ENCODE measurements around the gene CTIF.

The CTIF gene

GRCh38 chr18:48605408-48605845 is 66.6 kb downstream of the CTIF start:
- peak in 1 of 2 experiments; percentile 38 for DNase-seq

DNA sequence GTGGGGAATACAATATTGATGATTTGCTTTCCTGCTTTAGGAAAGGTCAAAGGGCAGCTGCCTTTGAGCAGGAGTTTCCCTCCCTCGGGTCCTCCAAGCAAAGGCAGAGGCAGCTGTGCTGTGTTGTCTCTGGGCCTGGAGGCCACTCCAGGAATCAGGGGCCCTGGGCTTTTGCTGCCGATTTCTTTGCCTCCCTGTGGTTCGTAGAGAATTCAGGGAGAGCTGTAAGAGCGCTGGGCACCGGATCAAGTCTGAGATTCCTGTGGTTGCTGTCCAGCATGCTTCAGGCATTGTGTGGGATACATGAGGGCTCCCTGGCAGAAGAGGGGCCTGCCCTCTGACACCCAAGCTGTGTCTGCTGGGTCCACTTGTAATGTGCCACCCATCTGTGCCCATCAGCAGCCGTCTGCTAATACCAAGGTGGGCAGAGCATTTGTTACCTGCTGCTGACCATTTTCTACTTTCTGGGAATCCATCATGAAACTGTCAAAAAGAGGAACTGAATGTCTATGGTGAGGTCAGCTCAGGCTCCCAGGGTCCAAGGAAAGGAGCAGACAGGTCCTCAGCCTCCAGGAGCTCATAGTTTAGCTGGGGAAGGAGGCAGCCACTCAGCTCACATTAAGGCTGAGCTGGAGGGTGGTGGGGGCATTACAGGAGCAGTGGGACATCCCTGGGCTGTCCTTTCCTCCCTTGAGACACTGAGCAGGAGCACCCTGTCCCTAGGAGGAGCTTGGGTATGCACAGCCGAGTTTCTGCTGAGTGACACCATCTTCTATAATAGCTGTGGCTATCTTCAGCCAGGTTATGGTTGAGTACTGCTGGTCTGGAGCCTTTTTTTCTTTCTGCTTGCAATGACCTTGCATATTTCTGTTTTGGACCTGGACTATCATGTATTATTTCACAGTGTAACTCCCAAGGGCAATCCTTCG is 68.5 kb downstream of the CTIF start:
- no peak for DNase-seq

GRCh38 chr18:48608581-48608980 is 69.8 kb downstream of the CTIF start:
- no peak for DNase-seq

GRCh38 chr18:48609114-48609513 is 70.3 kb downstream of the CTIF start:
- DNase-seq: no peak

DNA sequence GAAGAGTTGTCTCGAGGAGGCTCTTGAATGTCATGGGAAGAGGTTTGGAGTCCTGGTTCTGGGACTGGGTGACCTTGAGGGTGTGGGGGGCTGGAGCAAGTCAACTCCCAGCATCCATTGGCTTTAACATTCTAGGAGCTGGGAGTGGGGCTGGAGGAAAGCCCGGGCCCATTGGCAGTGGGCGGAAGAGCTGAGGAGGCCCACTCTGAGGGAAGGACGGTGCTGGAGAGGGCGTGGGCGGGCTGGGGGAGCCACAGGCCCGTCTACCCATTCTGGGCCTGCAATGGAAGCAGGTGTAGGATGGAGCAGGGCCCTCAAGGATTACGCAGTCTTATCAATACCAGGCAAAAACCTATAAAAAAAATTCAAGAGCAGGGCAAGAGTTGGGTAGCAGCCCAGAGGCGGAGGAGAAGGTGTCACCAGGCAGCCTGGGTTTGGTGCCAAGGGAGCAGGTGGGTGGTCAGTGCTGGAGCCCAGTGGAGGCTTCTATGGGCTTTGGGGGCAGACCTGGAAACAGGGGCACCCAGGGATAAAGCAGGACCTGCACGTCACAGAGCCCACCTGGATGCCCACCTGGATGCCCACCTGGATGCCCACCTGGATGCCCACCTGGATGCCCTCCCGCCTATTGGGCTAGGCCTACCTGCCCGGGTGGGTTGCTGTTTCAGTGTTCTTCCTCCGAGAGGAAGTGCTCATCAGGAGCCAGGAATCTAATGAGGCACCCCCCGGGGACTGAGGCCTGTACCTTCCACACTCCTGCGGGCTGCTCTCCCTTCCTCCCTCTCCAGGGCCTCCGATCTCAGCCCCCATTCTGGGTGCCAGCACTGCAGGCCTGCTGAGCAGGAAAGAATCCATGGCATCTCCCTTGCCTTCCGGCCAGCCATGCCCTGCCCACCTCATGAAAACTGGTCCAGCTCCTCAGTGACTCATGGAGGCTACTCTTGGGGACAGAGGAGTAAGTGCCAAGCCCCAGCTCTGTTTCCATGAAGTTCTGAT is 71.3 kb downstream of the CTIF start:
- no peak for DNase-seq

GRCh38 chr18:48611203-48611602 is 72.4 kb downstream of the CTIF start:
- DNase-seq: no peak

DNA sequence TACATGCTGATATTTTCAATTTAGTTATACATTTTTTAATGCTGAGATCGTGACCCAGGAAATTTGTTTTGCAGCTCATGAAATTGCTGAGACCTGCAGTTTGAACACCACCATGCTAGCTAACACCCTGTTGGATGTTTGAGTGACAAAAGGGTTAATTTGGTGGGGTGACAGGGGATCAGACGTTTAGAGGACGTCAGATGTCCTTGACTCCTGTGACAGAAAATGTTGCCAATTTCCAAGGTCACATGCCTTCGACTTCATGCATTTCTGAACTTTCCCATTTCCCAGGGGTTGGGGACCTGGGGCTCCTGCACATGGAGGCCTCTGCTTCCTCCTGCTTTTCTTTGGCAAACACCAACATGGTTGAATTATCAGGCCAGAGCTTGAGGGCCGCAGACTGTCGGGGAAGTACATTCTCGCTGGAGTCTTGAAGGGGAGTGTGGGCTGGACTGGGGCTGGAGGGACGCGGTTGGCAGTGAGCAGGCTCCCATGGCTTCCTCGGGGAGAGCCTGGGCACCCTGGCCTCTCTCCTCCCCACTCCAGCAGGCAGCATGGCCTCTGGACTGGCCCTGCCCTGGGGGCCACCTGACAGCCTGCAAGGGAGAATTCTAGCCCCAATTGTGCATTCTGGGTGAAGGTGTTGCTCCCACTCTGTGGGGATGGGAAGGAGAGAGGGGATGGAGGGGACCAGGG is 73.1 kb downstream of the CTIF start:
- no peak for DNase-seq

DNA sequence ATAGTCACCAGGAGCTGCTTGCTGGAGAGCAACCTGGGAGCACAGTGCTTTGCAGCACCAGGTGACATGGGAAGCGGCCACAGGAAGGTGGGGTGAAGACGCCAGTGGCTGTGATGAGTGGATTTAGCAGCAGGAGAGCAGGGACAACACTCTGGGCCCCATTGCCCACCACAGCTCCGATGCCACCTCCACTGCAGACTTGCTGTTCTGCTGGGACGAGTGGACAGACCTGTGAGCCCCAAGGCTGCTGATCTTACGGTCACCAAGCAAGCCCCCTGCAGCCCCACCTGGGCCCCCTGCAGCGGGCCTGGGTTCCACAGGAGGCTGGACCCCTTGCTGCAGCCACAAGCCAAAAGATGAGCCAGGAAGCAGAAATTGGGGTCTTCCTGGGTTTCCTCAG is 73.7 kb downstream of the CTIF start:
- no peak for DNase-seq

DNA sequence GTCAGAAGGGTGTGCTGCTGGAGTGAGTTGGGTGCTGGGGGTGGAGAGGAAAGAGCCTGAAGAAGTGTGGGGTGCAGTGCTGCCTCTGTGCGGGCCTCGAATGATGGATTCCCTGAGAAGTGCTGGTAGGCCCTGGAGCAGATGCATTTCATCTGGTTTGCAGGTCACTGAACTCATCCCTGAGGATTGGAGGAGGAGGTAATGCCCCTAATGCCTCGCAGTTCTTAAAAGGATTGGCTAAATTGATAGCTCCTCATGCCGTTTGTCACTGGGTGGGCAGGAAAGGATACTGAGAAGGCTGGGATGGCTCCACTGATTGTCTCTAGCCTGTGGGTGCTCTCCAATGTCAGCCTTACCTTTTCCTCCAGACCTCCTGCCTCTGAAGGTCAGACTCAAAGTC is 74.1 kb downstream of the CTIF start:
- no peak for DNase-seq

GRCh38 chr18:48613589-48614404 is 75.0 kb downstream of the CTIF start:
- DNase-seq: no peak

GRCh38 chr18:48615566-48616401 is 77.0 kb downstream of the CTIF start:
- no peak for DNase-seq

DNA sequence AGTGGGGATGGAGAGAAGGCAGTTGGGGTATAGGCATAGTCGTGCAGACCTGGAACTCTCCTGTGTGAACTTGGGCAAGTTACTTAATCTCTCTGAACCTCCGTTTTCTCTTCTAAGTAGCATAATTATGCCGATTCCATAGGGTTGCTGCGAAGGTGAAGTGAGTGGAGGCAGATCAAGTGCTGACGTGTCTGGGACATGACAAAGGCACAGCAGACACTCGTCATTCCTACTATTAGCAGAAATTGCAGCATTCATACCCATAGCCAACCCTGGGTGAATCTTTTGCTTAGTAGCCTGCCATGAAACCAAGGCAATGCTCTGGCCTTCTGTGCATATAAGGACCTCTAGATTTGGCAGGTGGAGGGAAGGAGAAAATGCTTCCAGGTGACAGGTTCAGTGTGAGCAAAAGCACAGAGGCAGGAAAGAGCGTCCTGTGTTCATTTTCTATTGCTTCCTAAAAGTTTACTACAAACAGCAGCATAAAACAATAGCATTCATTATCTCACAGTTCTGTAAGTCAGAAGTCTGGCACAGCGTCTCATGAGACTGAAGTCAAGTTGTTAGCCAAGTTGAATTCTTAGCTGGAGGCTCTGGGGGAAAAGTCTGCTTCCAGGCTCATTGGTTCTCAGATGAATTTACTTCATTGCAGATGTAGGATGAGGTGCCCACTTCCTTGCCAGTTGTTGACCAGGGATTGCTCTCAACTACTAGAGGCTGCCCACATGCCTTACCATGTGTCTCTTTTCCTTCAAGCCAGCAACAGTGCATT is 77.8 kb downstream of the CTIF start:
- DNase-seq: no peak

- no peak for DNase-seq
Observed at GRCh38 chr18:48617844-48618497, 79.1 kb downstream of the CTIF start.

DNA sequence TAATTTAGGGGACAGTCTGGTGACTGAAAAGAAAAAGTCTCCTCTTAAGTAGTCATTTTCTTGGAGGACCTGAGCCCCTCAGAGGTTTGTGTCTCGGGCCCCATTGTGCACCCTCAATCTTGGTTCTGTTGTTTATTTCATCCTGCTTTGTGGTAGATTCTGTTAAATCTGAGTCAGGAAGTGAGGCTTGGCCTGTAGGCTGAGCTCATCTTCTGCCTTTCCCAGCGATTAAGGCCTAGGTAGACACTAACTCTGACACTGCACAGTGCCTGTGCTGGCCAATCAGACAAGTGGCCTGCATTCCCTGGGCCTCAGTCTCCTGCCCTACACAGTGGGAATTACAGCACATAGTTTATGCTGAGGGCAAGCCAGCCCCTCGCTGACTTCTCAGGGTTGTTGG is 80.2 kb downstream of the CTIF start:
- DNase-seq: no peak

- DNase-seq: no peak
Observed at GRCh38 chr18:48619501-48619900, 80.7 kb downstream of the CTIF start.

- DNase-seq: no peak
Observed at GRCh38 chr18:48620071-48620470, 81.2 kb downstream of the CTIF start.

- DNase-seq: no peak
Observed at GRCh38 chr18:48621240-48621639, 82.4 kb downstream of the CTIF start.

DNA sequence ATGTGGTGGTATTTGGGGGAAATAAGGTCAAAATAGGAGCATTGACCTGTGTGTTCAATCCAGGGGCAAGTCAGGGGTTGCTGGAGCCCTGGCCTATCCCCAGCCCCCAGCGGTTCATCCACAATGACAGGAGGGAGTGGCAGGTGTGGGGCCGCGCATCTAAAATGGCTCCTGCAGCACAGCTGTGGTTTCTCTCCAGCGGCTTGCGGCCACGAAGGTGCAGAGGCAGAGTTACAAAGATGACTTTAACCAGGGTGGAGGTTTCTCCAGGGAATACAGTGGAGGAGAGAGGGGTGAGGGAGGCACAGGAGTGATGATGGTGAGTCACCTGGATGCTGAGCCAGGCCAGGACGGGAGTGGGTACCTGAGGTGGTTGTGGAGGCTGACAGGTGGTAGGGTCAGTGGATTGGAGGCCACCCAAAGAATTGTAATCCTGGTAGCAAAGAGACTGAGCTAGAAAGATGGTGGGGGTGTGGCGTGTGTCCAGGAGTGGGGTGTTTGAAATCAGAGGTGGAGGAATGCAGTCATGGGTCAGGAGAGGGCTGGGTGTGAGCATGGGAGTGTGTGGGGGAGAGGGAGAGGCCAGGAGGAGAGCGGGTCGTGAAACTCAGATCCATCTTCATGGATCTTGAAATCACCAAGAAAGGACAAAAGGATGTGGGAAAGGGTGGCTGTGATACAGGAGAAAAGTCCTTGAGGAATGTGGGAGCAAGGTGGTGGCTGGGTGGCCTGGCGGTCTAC is 83.2 kb downstream of the CTIF start:
- DNase-seq: no peak

GRCh38 chr18:48622911-48623431 is 84.1 kb downstream of the CTIF start:
- DNase-seq: no peak

Data from NCI-H2081 (cell line).